WTC11 (cell line): ENCODE results near the gene LRIG1. TPM values are rescaled to one million over a fixed set of nuclear protein-coding genes. Genes with fewer than 3 reads are reported as not detected.

ENCODE experiments used
- ATAC-seq: fragments of 200-7000 bp; cut with Tn5 transposase; 2 replicates; pipeline ENCODE4 v1.10.0; 2021; ENCODE audit warnings: mild to moderate bottlenecking, moderate library complexity
- CTCF ChIA-PET: fragments of 300-600 bp; sonication (Branson Sonifier 250); formaldehyde crosslinking; loops from one replicate; lab custom pipeline; 2021; ENCODE audit warnings: antibody characterized with exemption; lab: Charles Lee
- POLR2A ChIA-PET: fragments of 350-600 bp; sonication (Branson Sonifier 250); formaldehyde crosslinking; loops from one replicate; lab custom pipeline; 2021; ENCODE audit warnings: antibody characterized with exemption; lab: Charles Lee
- DNase-seq: peaks from one replicate; pipeline ENCODE4 v3.0.0; 2021; ENCODE audit warnings: low spot score
- H3K27ac Mint-ChIP-seq: 2 replicates; pipeline ENCODE4 v1.8.0; 2021; ENCODE audit warnings: mixed read lengths
- H3K27me3 Mint-ChIP-seq: 2 replicates; pipeline ENCODE4 v1.8.0; 2021; ENCODE audit warnings: low read depth, mild to moderate bottlenecking, moderate library complexity, mixed read lengths
- H3K36me3 Mint-ChIP-seq: 2 replicates; pipeline ENCODE4 v1.8.0; 2021; ENCODE audit warnings: mixed read lengths
- H3K4me1 Mint-ChIP-seq: 2 replicates; pipeline ENCODE4 v1.8.0; 2022; ENCODE audit warnings: mixed read lengths
- H3K4me3 Mint-ChIP-seq: 2 replicates; pipeline ENCODE4 v1.8.0; 2021; ENCODE audit warnings: mild to moderate bottlenecking, moderate library complexity, mixed read lengths
- H3K9me3 Mint-ChIP-seq: 2 replicates; pipeline ENCODE4 v1.8.0; 2021; ENCODE audit warnings: mixed read lengths
- CREB1 ChIP-seq: sonication (generic); formaldehyde crosslinking; IDR thresholded peaks from 2 replicates; pipeline ENCODE4 v1.8.0; 2023; ENCODE audit warnings: mild to moderate bottlenecking, missing genetic modification reagents
- GRHL2 ChIP-seq: fragments of 250-450 bp; sonication (Bioruptor Pico); IDR thresholded peaks from 2 replicates; pipeline ENCODE4 v1.8.0; 2022; ENCODE audit warnings: mild to moderate bottlenecking, moderate library complexity; ENCODE audit not compliant: insufficient replicate concordance, severe bottlenecking
- MXD4 ChIP-seq: fragments of 250-450 bp; sonication (Bioruptor Pico); IDR thresholded peaks from 2 replicates; pipeline ENCODE4 v1.8.0; 2021; ENCODE audit warnings: mild to moderate bottlenecking, moderate library complexity, borderline replicate concordance
- MYBL2 ChIP-seq: sonication (generic); formaldehyde crosslinking; IDR thresholded peaks from 2 replicates; pipeline ENCODE4 v1.8.1; 2023; ENCODE audit warnings: mild to moderate bottlenecking, moderate library complexity, missing genetic modification reagents
- NR1H2 ChIP-seq: sonication (generic); formaldehyde crosslinking; IDR thresholded peaks from 2 replicates; pipeline ENCODE4 v1.9.0; 2021; ENCODE audit warnings: mild to moderate bottlenecking, moderate library complexity, missing genetic modification reagents
- NR2C2 ChIP-seq: sonication (generic); formaldehyde crosslinking; IDR thresholded peaks from 2 replicates; pipeline ENCODE4 v1.8.0; 2022; ENCODE audit warnings: mild to moderate bottlenecking, missing genetic modification reagents
- OVOL2 ChIP-seq: fragments of 250-450 bp; sonication (Bioruptor Pico); IDR thresholded peaks from 2 replicates; pipeline ENCODE4 v1.9.0; 2021; ENCODE audit warnings: mild to moderate bottlenecking, borderline replicate concordance
- RELA ChIP-seq: sonication (generic); formaldehyde crosslinking; IDR thresholded peaks from 2 replicates; pipeline ENCODE4 v1.8.1; 2022; ENCODE audit warnings: missing genetic modification reagents, mild to moderate bottlenecking, borderline replicate concordance
- RORB ChIP-seq: fragments of 250-450 bp; sonication (Bioruptor Pico); IDR thresholded peaks from 2 replicates; pipeline ENCODE4 v1.9.0; 2021; ENCODE audit warnings: mild to moderate bottlenecking
- SMAD3 ChIP-seq: sonication (generic); formaldehyde crosslinking; IDR thresholded peaks from 2 replicates; pipeline ENCODE4 v1.8.0; 2022; ENCODE audit warnings: missing genetic modification reagents, mild to moderate bottlenecking, borderline replicate concordance
- SP1 ChIP-seq: sonication (generic); formaldehyde crosslinking; conservative IDR thresholded peaks from 2 replicates; pipeline ENCODE4 v1.8.1; 2022; ENCODE audit warnings: missing genetic modification reagents
- TP53 ChIP-seq: sonication (generic); formaldehyde crosslinking; IDR thresholded peaks from 2 replicates; pipeline ENCODE4 v1.8.1; 2023; ENCODE audit warnings: mild to moderate bottlenecking, missing genetic modification reagents
- ZNF121 ChIP-seq: sonication (generic); formaldehyde crosslinking; IDR thresholded peaks from 2 replicates; pipeline ENCODE4 v1.8.0; 2023; ENCODE audit warnings: missing genetic modification reagents
- ZNF416 ChIP-seq: fragments of 250-450 bp; sonication (Bioruptor Pico); IDR thresholded peaks from 2 replicates; pipeline ENCODE4 v1.9.0; 2021; ENCODE audit warnings: mild to moderate bottlenecking, inconsistent platforms
- ZSCAN18 ChIP-seq: fragments of 250-450 bp; sonication (Bioruptor Pico); IDR thresholded peaks from 2 replicates; pipeline ENCODE4 v2.1.2; 2022; ENCODE audit warnings: mild to moderate bottlenecking, moderate library complexity
- total RNA-seq: library from RNA; stranded (reverse); gene quantifications from 3 replicates; pipeline ENCODE4 v1.2.3, GENCODE V29; 2021
- TF ChIP-seq, protein P1 (sequence below): sonication (generic); formaldehyde crosslinking; IDR thresholded peaks from 2 replicates; pipeline ENCODE4 v1.8.0; 2022; ENCODE audit warnings: mild to moderate bottlenecking, missing genetic modification reagents
- TF ChIP-seq, protein P2 (sequence below): sonication (generic); formaldehyde crosslinking; IDR thresholded peaks from 2 replicates; pipeline ENCODE4 v1.8.1; 2022; ENCODE audit warnings: missing genetic modification reagents, borderline replicate concordance
- TF ChIP-seq, protein P3 (sequence below): sonication (generic); formaldehyde crosslinking; IDR thresholded peaks from 2 replicates; pipeline ENCODE4 v1.8.1; 2023; ENCODE audit warnings: mild to moderate bottlenecking, missing genetic modification reagents

Gene LRIG1
- total RNA-seq, 1 experiment from 2014 or later: 105 TPM

GRCh38 chr3:66457252-66457651, 43.6 kb downstream of the LRIG1 start (continued):
- TF ChIP-seq ZSCAN18 (no peak), RELA (CRISPR knock-in tag) (no peak), OVOL2 (CRISPR knock-in tag) (no peak)

DNA sequence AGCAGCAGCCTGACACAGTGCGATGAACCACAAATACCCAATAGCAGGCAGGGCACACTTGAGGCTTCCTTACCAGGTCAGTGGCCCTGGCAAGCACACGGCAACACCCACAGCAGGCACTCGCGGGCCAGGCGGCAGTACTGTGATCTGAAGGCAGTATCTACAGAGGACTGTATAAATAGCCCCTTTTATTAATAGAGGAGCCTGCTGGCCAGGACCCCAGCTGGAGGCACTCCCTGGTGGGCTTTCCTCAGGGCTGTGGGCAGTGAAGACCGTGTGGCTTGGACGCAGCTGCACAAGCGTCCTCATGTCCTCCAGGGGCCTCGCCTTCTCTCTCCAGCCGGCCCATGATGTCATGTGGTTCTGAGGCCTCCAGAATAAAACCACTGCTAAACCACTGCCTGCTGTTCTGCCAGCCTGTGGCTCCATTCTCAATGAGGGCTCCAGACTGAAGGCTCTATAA, 44.1 kb downstream of the LRIG1 start:
- Mint-ChIP-seq H3K36me3 (peaks cover 61% of the 10 kb centered on the region), H3K4me3 (no peak overlapping the region), H3K27ac (no peak overlapping the region), H3K4me1 (peaks cover 45% of the 10 kb centered on the region), H3K27me3 (no peaks in the 10 kb centered on the region)
- POLR2A ChIA-PET: no interaction called here
- CTCF ChIA-PET: no interaction called here
- ATAC-seq (no peak), DNase-seq (no peak)
- no peak for TF ChIP-seq SMAD3 (CRISPR knock-in tag)
- TF ChIP-seq, protein P1, sequence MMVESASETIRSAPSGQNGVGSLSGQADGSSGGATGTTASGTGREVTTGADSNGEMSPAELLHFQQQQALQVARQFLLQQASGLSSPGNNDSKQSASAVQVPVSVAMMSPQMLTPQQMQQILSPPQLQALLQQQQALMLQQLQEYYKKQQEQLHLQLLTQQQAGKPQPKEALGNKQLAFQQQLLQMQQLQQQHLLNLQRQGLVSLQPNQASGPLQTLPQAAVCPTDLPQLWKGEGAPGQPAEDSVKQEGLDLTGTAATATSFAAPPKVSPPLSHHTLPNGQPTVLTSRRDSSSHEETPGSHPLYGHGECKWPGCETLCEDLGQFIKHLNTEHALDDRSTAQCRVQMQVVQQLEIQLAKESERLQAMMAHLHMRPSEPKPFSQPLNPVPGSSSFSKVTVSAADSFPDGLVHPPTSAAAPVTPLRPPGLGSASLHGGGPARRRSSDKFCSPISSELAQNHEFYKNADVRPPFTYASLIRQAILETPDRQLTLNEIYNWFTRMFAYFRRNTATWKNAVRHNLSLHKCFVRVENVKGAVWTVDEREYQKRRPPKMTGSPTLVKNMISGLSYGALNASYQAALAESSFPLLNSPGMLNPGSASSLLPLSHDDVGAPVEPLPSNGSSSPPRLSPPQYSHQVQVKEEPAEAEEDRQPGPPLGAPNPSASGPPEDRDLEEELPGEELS (CRISPR knock-in tag): no peak
- TF ChIP-seq SP1 (CRISPR knock-in tag): no peak
- TF ChIP-seq CREB1 (CRISPR knock-in tag): no peak
- TF ChIP-seq GRHL2: no peak
- no peak for TF ChIP-seq MXD4
- TF ChIP-seq ZNF121 (CRISPR knock-in tag): no peak
- TF ChIP-seq, all 79 proteins: peak for 0
- H3K9me3 Mint-ChIP-seq: no peaks in the 10 kb centered on the region

DNA sequence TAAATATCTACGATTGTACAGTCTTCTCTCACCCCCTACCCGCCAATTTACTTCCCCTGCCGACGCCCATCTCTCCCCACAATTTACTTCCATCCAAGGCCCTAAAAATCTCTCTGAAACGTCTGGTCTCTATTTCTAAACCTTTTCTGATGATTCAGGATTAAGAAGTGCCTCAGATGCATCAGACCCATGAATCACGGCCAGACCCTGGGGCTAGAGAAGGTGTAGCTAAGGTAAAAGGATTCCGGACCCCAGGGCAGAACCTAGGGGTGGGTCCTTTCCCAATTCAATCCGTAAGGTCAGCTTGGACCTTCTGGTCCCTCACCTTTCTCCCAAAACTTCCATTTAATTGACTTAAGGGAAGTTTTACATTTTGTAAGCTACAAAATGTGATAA, 46.4 kb downstream of the LRIG1 start:
- DNase-seq (no peak), ATAC-seq (no peak)
- TF ChIP-seq NR2C2 (CRISPR knock-in tag) (no peak), ZNF416 (no peak), RORB (CRISPR knock-in tag) (no peak), RELA (CRISPR knock-in tag) (no peak), MYBL2 (CRISPR knock-in tag) (no peak), TP53 (no peak), NR1H2 (CRISPR knock-in tag) (no peak)
- TF ChIP-seq, protein P2, sequence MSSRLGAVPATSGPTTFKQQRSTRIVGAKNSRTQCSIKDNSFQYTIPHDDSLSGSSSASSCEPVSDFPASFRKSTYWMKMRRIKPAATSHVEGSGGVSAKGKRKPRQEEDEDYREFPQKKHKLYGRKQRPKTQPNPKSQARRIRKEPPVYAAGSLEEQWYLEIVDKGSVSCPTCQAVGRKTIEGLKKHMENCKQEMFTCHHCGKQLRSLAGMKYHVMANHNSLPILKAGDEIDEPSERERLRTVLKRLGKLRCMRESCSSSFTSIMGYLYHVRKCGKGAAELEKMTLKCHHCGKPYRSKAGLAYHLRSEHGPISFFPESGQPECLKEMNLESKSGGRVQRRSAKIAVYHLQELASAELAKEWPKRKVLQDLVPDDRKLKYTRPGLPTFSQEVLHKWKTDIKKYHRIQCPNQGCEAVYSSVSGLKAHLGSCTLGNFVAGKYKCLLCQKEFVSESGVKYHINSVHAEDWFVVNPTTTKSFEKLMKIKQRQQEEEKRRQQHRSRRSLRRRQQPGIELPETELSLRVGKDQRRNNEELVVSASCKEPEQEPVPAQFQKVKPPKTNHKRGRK (CRISPR knock-in tag): no peak
- TF ChIP-seq, protein P3, sequence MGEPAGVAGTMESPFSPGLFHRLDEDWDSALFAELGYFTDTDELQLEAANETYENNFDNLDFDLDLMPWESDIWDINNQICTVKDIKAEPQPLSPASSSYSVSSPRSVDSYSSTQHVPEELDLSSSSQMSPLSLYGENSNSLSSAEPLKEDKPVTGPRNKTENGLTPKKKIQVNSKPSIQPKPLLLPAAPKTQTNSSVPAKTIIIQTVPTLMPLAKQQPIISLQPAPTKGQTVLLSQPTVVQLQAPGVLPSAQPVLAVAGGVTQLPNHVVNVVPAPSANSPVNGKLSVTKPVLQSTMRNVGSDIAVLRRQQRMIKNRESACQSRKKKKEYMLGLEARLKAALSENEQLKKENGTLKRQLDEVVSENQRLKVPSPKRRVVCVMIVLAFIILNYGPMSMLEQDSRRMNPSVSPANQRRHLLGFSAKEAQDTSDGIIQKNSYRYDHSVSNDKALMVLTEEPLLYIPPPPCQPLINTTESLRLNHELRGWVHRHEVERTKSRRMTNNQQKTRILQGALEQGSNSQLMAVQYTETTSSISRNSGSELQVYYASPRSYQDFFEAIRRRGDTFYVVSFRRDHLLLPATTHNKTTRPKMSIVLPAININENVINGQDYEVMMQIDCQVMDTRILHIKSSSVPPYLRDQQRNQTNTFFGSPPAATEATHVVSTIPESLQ (CRISPR knock-in tag): no peak
- H3K27me3 Mint-ChIP-seq: no peaks in the 10 kb centered on the region
- H3K9me3 Mint-ChIP-seq: no peaks in the 10 kb centered on the region
- CTCF ChIA-PET: interaction anchor here (0.7 to 1.8 kb wide), 5 partner anchors 10 to 119 kb away, joined by 3 to 5 read pairs (median 3); no protein-coding TSS in a partner anchor
- H3K4me3 Mint-ChIP-seq: no peak overlapping the region
- H3K27ac Mint-ChIP-seq: peak overlapping the region; percentile 66; the same call in 1 of the 2 replicates
- peaks cover 66% of the 10 kb centered on the region for H3K4me1 Mint-ChIP-seq
- POLR2A ChIA-PET: no interaction called here
- peaks cover 65% of the 10 kb centered on the region for H3K36me3 Mint-ChIP-seq
